Left colon (tissue), 2 donors: ENCODE results near the gene CTDP1. TPM values are rescaled to one million over a fixed set of nuclear protein-coding genes. Genes with fewer than 3 reads are reported as not detected.
"Not testable (repeated sequence)": the region's sequence is repeated elsewhere in the genome, so short reads cannot be mapped to it uniquely, and the experiment has no call there.

Experiments used
- ATAC-seq: fragments of 200-7000 bp; cut with Tn5 transposase; one replicate; pipeline ENCODE4 v1.9.1; 2020; ENCODE audit warnings: mild to moderate bottlenecking, moderate library complexity
- DNase-seq, 2 donors: peaks; one replicate each; pipeline ENCODE4 v3.0.0-alpha.2; 2020
- intact Hi-C, 2 donors: fragments of 100-400 bp; cut with DNase I in 1 of 2; cut with micrococcal nuclease in 1 of 2; formaldehyde crosslinking; loops; one replicate each; pipeline versions ENCODE4 v1.11.2 to v1.14.0; 2022; cut with DNase I, micrococcal nuclease
- total RNA-seq, 2 donors: library from RNA; stranded (reverse); fragmentation: NEBNext Ultra II Directional; extraction: Animal tissue kit (Norgen Biotek cat#: 25700); gene quantifications; one replicate each; pipeline ENCODE4 v1.2.1, GENCODE V29; 2021
- donor health status: DM: no; HTN: no; CAD: no.
- donor health status: DM: yes; HTN: yes; CAD: no.

The CTDP1 gene
- total RNA-seq, 2 donors from 2014 or later: 31.4 to 36.3 TPM

- intact Hi-C loops: no loop called here
- DNase-seq (no peak), ATAC-seq (no peak)
Measured at GRCh38 chr18:79714531-79715240, 35.1 kb downstream of the CTDP1 start.

- ATAC-seq (no peak), DNase-seq (no peak)
- intact Hi-C loops: no loop called here
Measured at GRCh38 chr18:79715280-79715679, 35.7 kb downstream of the CTDP1 start.

GRCh38 chr18:79717059-79717458 is 37.5 kb downstream of the CTDP1 start:
- peak; percentile 5 for ATAC-seq
- no peak for DNase-seq
- intact Hi-C loops: no loop called here

GRCh38 chr18:79717555-79718074 is 38.0 kb downstream of the CTDP1 start:
- DNase-seq (no peak), ATAC-seq (no peak)
- intact Hi-C loops: no loop called here

- no peak for DNase-seq
- ATAC-seq: no peak
- intact Hi-C loops: no loop called here
Measured at GRCh38 chr18:79718126-79718525, 38.5 kb downstream of the CTDP1 start.

- no peak for ATAC-seq
- DNase-seq: no peak
- intact Hi-C loops: no loop called here
Measured at GRCh38 chr18:79718878-79719477, 39.4 kb downstream of the CTDP1 start.

- intact Hi-C loops, ATAC-seq, DNase-seq: not testable (repeated sequence)
Measured at GRCh38 chr18:79719478-79720358, 40.1 kb downstream of the CTDP1 start.

GRCh38 chr18:79720359-79720733 is 40.7 kb downstream of the CTDP1 start:
- no peak for ATAC-seq
- intact Hi-C loops: no loop called here
- DNase-seq: no peak

- intact Hi-C loops: no loop called here
- DNase-seq (no peak), ATAC-seq (no peak)
Measured at GRCh38 chr18:79723036-79723435, 43.4 kb downstream of the CTDP1 start.

- intact Hi-C loops: no loop called here
- peak in 1 of 2 donors; percentile 64 for DNase-seq
- ATAC-seq: peak; percentile 90
Measured at GRCh38 chr18:79723628-79724027, 44.0 kb downstream of the CTDP1 start.

- peak in 1 of 2 donors; percentile 47 for DNase-seq
- intact Hi-C loops: no loop called here
- peak; percentile 96 for ATAC-seq
Measured at GRCh38 chr18:79724299-79725080, 44.9 kb downstream of the CTDP1 start.

GRCh38 chr18:79725486-79725885 is 45.9 kb downstream of the CTDP1 start:
- no peak for DNase-seq
- ATAC-seq: no peak
- intact Hi-C loops: no loop called here

- DNase-seq: no peak
- ATAC-seq: no peak
- intact Hi-C loops: no loop called here
Measured at GRCh38 chr18:79726721-79727120, 47.1 kb downstream of the CTDP1 start.

GRCh38 chr18:79727211-79727610 is 47.6 kb downstream of the CTDP1 start:
- ATAC-seq (no peak), DNase-seq (no peak)
- intact Hi-C loops: no loop called here

GRCh38 chr18:79728931-79729586 is 49.5 kb downstream of the CTDP1 start:
- DNase-seq (no peak), ATAC-seq (no peak)
- intact Hi-C loops: no loop called here

GRCh38 chr18:79729611-79730010 is 50.0 kb downstream of the CTDP1 start:
- intact Hi-C loops: no loop called here
- DNase-seq (no peak), ATAC-seq (no peak)

- ATAC-seq (no peak), DNase-seq (no peak)
- intact Hi-C loops: no loop called here
Measured at GRCh38 chr18:79730804-79731203, 51.2 kb downstream of the CTDP1 start.
